HEK293T (cell line): ENCODE measurements around the gene BID.

Experiments used
- CTCF ChIA-PET: fragments of 350-600 bp; formaldehyde crosslinking; extraction: SDS; loops from one replicate; lab custom pipeline; 2021; ENCODE audit warnings: antibody characterized with exemption, inconsistent platforms; lab: Yijun Ruan, JAX
- POLR2A ChIA-PET: fragments of 350-600 bp; formaldehyde crosslinking; extraction: SDS; loops from one replicate; lab custom pipeline; 2020; ENCODE audit warnings: antibody characterized with exemption, inconsistent platforms; lab: Yijun Ruan, JAX
- DNase-seq: peaks from one replicate; pipeline ENCODE4 v3.0.0; 2012; ENCODE audit warnings: mixed read lengths; ENCODE audit errors: extremely low spot score
- ARNT ChIP-seq: fragments of 450-650 bp; IDR thresholded peaks from 2 replicates; pipeline ENCODE4 v1.6.1; 2017; ENCODE audit warnings: mild to moderate bottlenecking
- BHLHE40 ChIP-seq: fragments of 450-650 bp; IDR thresholded peaks from 2 replicates; pipeline ENCODE4 v1.6.1; 2016; ENCODE audit warnings: mild to moderate bottlenecking, moderate library complexity, borderline replicate concordance
- CTBP1 ChIP-seq: fragments of 450-650 bp; IDR thresholded peaks from 2 replicates; pipeline ENCODE4 v1.6.1; 2016; ENCODE audit warnings: borderline replicate concordance
- ELF4 ChIP-seq: fragments of 450-650 bp; IDR thresholded peaks from 2 replicates; pipeline ENCODE4 v1.6.1; 2017; ENCODE audit warnings: antibody characterized with exemption
- FOXA1 ChIP-seq: fragments of 450-650 bp; IDR thresholded peaks from 2 replicates; pipeline ENCODE4 v1.6.1; 2016; ENCODE audit warnings: mild to moderate bottlenecking
- FOXK2 ChIP-seq: fragments of 450-650 bp; IDR thresholded peaks from 2 replicates; pipeline ENCODE4 v1.6.1; 2016; ENCODE audit warnings: mild to moderate bottlenecking
- FOXM1 ChIP-seq: fragments of 450-650 bp; IDR thresholded peaks from 2 replicates; pipeline ENCODE4 v1.6.1; 2017; ENCODE audit warnings: mild to moderate bottlenecking, borderline replicate concordance
- HDGF ChIP-seq: fragments of 450-650 bp; IDR thresholded peaks from 2 replicates; pipeline ENCODE4 v1.6.1; 2017; ENCODE audit warnings: antibody characterized with exemption, borderline replicate concordance
- L3MBTL2 ChIP-seq: fragments of 450-650 bp; conservative IDR thresholded peaks from 2 replicates; pipeline ENCODE4 v1.6.1; 2016; ENCODE audit warnings: mild to moderate bottlenecking
- LEF1 ChIP-seq: fragments of 450-650 bp; IDR thresholded peaks from 2 replicates; pipeline ENCODE4 v1.6.1; 2017; ENCODE audit warnings: mild to moderate bottlenecking, borderline replicate concordance
- NFRKB ChIP-seq: fragments of 450-650 bp; IDR thresholded peaks from 2 replicates; pipeline ENCODE4 v1.6.1; 2016; ENCODE audit warnings: mild to moderate bottlenecking, moderate library complexity
- SP1 ChIP-seq: fragments of 450-650 bp; IDR thresholded peaks from 2 replicates; pipeline ENCODE4 v1.6.1; 2017
- SUZ12 ChIP-seq: fragments of 450-650 bp; IDR thresholded peaks from 2 replicates; pipeline ENCODE4 v1.6.1; 2016; ENCODE audit warnings: mild to moderate bottlenecking
- TARDBP ChIP-seq: fragments of 450-650 bp; IDR thresholded peaks from 2 replicates; pipeline ENCODE4 v1.6.1; 2016
- ZNF384 ChIP-seq: fragments of 450-650 bp; IDR thresholded peaks from 2 replicates; pipeline ENCODE4 v1.6.1; 2016
- TF ChIP-seq, protein P1 (sequence below): fragments of 450-650 bp; IDR thresholded peaks from 2 replicates; pipeline ENCODE4 v1.6.1; 2016

The BID gene

GRCh38 chr22:17710023-17710422 is 64.2 kb downstream of the BID start:
- ChIA-PET POLR2A (no interaction called here), CTCF (no interaction called here)
- TF ChIP-seq, protein P1, sequence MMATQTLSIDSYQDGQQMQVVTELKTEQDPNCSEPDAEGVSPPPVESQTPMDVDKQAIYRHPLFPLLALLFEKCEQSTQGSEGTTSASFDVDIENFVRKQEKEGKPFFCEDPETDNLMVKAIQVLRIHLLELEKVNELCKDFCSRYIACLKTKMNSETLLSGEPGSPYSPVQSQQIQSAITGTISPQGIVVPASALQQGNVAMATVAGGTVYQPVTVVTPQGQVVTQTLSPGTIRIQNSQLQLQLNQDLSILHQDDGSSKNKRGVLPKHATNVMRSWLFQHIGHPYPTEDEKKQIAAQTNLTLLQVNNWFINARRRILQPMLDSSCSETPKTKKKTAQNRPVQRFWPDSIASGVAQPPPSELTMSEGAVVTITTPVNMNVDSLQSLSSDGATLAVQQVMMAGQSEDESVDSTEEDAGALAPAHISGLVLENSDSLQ: no peak
- DNase-seq: no peak

GRCh38 chr22:17707526-17707925 is 66.7 kb downstream of the BID start:
- POLR2A ChIA-PET: no interaction called here
- DNase-seq: no peak
- TF ChIP-seq, protein P1: no peak
- TF ChIP-seq TARDBP (no peak), FOXK2 (no peak), ELF4 (no peak), HDGF (no peak), FOXM1 (no peak)
- CTCF ChIA-PET: interaction anchor here (0.8 kb wide), 1 partner anchor 78 kb away, joined by 3 read pairs; no protein-coding TSS in a partner anchor

GRCh38 chr22:17706947-17707346 is 67.3 kb downstream of the BID start:
- POLR2A ChIA-PET: no interaction called here
- no peak for DNase-seq
- no peak for TF ChIP-seq HDGF
- no peak for TF ChIP-seq SP1
- no peak for TF ChIP-seq L3MBTL2
- TF ChIP-seq FOXK2: no peak
- TF ChIP-seq NFRKB: no peak
- TF ChIP-seq LEF1: no peak
- no peak for TF ChIP-seq TARDBP
- TF ChIP-seq ARNT: no peak
- TF ChIP-seq ELF4: no peak
- TF ChIP-seq FOXM1: no peak
- no peak for TF ChIP-seq CTBP1
- TF ChIP-seq, protein P1: no peak
- TF ChIP-seq FOXA1: no peak
- TF ChIP-seq ZNF384: no peak
- TF ChIP-seq BHLHE40: no peak
- TF ChIP-seq SUZ12: no peak
- CTCF ChIA-PET: interaction anchor here (0.8 kb wide), 1 partner anchor 78 kb away, joined by 3 read pairs; no protein-coding TSS in a partner anchor

DNA sequence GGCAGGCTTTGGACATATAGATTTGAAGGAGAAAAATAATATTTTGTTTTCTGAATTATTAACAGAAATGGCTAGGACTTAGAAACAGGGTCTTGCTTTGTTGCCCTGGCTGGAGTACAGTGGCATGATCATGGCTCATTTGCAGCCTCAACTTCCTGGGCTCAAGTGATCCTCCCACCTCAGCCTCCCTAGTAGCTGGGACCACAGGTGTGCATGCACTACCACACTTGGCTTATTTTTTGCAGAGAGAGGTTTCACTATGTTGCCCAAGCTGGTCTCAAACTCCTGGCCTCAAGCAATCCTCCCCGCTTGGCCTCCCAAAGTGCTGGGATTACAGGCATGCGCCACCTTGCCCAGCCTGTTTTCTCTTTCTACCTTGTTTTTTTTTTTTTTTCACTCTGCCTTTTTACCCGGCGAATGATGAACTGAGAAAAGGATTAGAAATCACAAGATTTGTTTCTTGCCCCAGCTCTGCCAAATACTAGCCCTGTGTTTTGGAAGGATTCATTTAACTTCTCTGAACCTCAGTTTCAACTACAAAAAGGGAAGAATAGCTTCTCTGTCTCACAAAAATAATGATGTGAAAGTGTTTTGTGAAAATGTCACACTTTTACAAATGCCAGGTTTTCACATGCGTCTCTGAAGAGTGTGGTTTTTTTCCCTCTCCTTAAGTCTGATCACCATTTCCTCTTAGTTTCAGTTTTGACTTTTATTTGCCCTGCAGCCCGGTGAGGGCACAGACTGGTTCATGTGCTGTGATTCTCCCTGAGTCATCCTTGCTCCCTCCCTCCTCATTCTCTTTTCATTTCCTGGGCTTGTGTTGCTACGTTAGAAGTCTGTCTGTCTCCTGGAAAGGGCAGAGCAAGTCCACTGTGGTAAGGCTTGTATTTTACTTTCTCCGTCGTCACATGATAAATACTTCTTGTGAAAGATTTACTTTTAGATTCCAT is 68.0 kb downstream of the BID start:
- CTCF ChIA-PET: no interaction called here
- POLR2A ChIA-PET: interaction anchor here (0.7 kb wide), 1 partner anchor 14 kb away, joined by 3 read pairs; no protein-coding TSS in a partner anchor
- DNase-seq: no peak
- TF ChIP-seq NFRKB: no peak
- TF ChIP-seq TARDBP: no peak
- TF ChIP-seq SP1: no peak
- TF ChIP-seq FOXK2: no peak
- no peak for TF ChIP-seq ZNF384
- TF ChIP-seq L3MBTL2: no peak
- no peak for TF ChIP-seq SUZ12
- no peak for TF ChIP-seq HDGF
- TF ChIP-seq FOXM1: no peak
- TF ChIP-seq ARNT: no peak
- TF ChIP-seq CTBP1: no peak
- no peak for TF ChIP-seq LEF1
- no peak for TF ChIP-seq BHLHE40
- no peak for TF ChIP-seq FOXA1
- TF ChIP-seq, protein P1: no peak

DNA sequence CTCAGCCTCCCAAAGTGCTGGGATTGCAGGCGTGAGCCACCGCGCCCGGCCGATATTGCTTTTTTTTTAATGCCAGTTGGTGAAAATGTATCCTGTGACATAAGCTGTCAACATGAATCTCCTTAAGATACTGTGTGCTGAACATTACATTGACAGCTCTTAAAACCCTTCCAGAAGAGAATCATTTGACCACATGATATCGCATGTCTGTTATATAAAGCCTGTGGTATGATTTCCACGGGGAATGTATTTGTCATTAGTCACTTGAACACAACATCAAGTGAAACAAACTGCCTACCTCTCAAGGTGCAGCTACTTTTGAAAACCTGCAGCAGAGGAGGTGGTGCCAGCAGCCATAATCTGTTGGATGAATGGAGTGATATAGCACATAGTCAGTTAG is 68.7 kb downstream of the BID start:
- CTCF ChIA-PET: no interaction called here
- DNase-seq: no peak
- POLR2A ChIA-PET: interaction anchor here (0.7 kb wide), 1 partner anchor 13 kb away, joined by 3 read pairs; no protein-coding TSS in a partner anchor
- TF ChIP-seq BHLHE40 (no peak), FOXA1 (no peak), SUZ12 (no peak), HDGF (no peak), SP1 (no peak), NFRKB (no peak), ARNT (no peak)
